HepG2 (cell line): ENCODE data around the gene CDK15. TPM values are rescaled to one million over a fixed set of nuclear protein-coding genes. Genes with fewer than 3 reads are reported as not detected.

ENCODE experiments used
- ATAC-seq: fragments of 200-7000 bp; cut with Tn5 transposase; 3 replicates; pipeline ENCODE4 v1.9.1; 2020; ENCODE audit warnings: mild to moderate bottlenecking, moderate library complexity
- BruUV-seq: library from RNA; stranded (reverse); fragments of 400-500 nt; replicated peaks from 2 replicates; lab custom pipeline; 2021; lab: Mats Ljungman, UMichigan
- CTCF ChIA-PET: fragments of 300-600 bp; formaldehyde crosslinking; extraction: SDS; loops from one replicate; lab custom pipeline; 2021; ENCODE audit warnings: low total read pairs, inconsistent platforms, low intra/inter-chr PET ratio; lab: Yijun Ruan, JAX
- POLR2A ChIA-PET: fragments of 350-600 bp; sonication (Branson Sonifier 250); formaldehyde crosslinking; loops from one replicate; lab custom pipeline; 2020; ENCODE audit warnings: antibody characterized with exemption, inconsistent platforms; lab: Yijun Ruan, JAX
- DNase-seq: peaks from one replicate; pipeline ENCODE4 v3.0.0-alpha.2; 2015; ENCODE audit warnings: low spot score
- FAIRE-seq: peaks from 3 replicates; lab custom pipeline; 2011; peaks lifted over from hg19 to GRCh38; lab: Jason Lieb, UNC
- H2AFZ ChIP-seq: one replicate; pipeline ENCODE4 v1.6.1; 2011; ENCODE audit warnings: low read length, inconsistent platforms
- H3K27ac ChIP-seq: fragments of 300-600 bp; 3 replicates; pipeline ENCODE4 v1.8.0; 2011; ENCODE audit warnings: mixed run types, mild to moderate bottlenecking, mixed read lengths, low read length, inconsistent platforms; ENCODE audit not compliant: insufficient read depth; ENCODE audit errors: extremely low read length
- H3K27me3 ChIP-seq, 2 experiments: fragments of 200-600 bp in 1 of 2; 2 replicates in 1 of 2; 3 replicates in 1 of 2; pipeline versions ENCODE4 v1.6.0 to v1.8.0; 2011; ENCODE audit warnings: low read length in 2 of 2, mild to moderate bottlenecking in 2 of 2, moderate library complexity in 2 of 2, inconsistent platforms in 1 of 2; ENCODE audit not compliant: insufficient read depth in 2 of 2, control insufficient read depth in 1 of 2
- H3K36me3 ChIP-seq, 2 experiments: fragments of 200-600 bp in 1 of 2; replicated peaks in 1 of 2; 2 replicates in 1 of 2; 3 replicates in 1 of 2; pipeline versions ENCODE4 v1.5.1 to v1.8.0; 2011; ENCODE audit warnings: low read length in 2 of 2, inconsistent platforms in 1 of 2; ENCODE audit not compliant: insufficient read depth in 2 of 2, control insufficient read depth in 1 of 2
- H3K4me1 ChIP-seq: 2 replicates; pipeline ENCODE4 v1.5.1; 2012; ENCODE audit warnings: low read length, inconsistent platforms; ENCODE audit not compliant: insufficient read depth
- H3K4me2 ChIP-seq: 2 replicates; pipeline ENCODE4 v1.6.0; 2011; ENCODE audit warnings: low read depth, low read length, inconsistent platforms
- H3K4me3 ChIP-seq, 3 experiments: fragments of 200-600 bp in 1 of 3; sonication (generic), shearing (Covaris generic) in 1 of 3; replicated peaks in 1 of 3; 2 replicates each; pipeline ENCODE4 v1.5.1; 2011 to 2016; ENCODE audit warnings: low read length in 3 of 3, inconsistent platforms in 2 of 3, low read depth in 2 of 3, mild to moderate bottlenecking in 2 of 3, control low read depth in 1 of 3, mixed read lengths in 1 of 3; ENCODE audit not compliant: insufficient read depth in 1 of 3
- H3K79me2 ChIP-seq: one replicate; pipeline ENCODE4 v1.6.1; 2011; ENCODE audit warnings: low read length, inconsistent platforms; ENCODE audit not compliant: insufficient read depth
- H3K9ac ChIP-seq: 2 replicates; pipeline ENCODE4 v1.6.0; 2011; ENCODE audit warnings: mild to moderate bottlenecking, low read depth, low read length, inconsistent platforms; ENCODE audit not compliant: insufficient read depth
- H3K9me3 ChIP-seq: 2 replicates; pipeline ENCODE4 v1.5.1; 2012; ENCODE audit warnings: mild to moderate bottlenecking, low read length
- H4K20me1 ChIP-seq: 2 replicates; pipeline ENCODE4 v1.6.0; 2011; ENCODE audit warnings: inconsistent platforms, mild to moderate bottlenecking, low read length, moderate library complexity; ENCODE audit not compliant: insufficient read depth
- ETV6 ChIP-seq: sonication (generic); formaldehyde crosslinking; conservative IDR thresholded peaks from 2 replicates; pipeline ENCODE4 v1.4.0; 2020; ENCODE audit warnings: missing genetic modification reagents
- HES4 ChIP-seq: sonication (generic); formaldehyde crosslinking; IDR thresholded peaks from 2 replicates; pipeline ENCODE4 v1.9.0; 2021; ENCODE audit warnings: mild to moderate bottlenecking, missing genetic modification reagents, borderline replicate concordance
- KAT2B ChIP-seq: fragments of 150-350 bp; IDR thresholded peaks from 2 replicates; pipeline ENCODE4 v1.6.1; 2014; ENCODE audit warnings: low read depth, low read length, borderline replicate concordance
- KDM3A ChIP-seq: IDR thresholded peaks from 2 replicates; pipeline ENCODE4 v1.6.1; 2018; ENCODE audit warnings: low read depth, missing compliant biosample characterization
- KLF9 ChIP-seq: IDR thresholded peaks from 2 replicates; pipeline ENCODE4 v1.6.1; 2016; ENCODE audit warnings: low read depth
- NR0B2 ChIP-seq: sonication (generic); formaldehyde crosslinking; IDR thresholded peaks from 2 replicates; pipeline ENCODE4 v1.4.0; 2020; ENCODE audit warnings: mild to moderate bottlenecking, missing genetic modification reagents
- PHF5A ChIP-seq: IDR thresholded peaks from one replicate; pipeline ENCODE4 v1.6.1; 2018; ENCODE audit warnings: low read depth, missing genetic modification reagents; ENCODE audit not compliant: unreplicated experiment
- SALL2 ChIP-seq: sonication (generic); formaldehyde crosslinking; IDR thresholded peaks from 2 replicates; pipeline ENCODE4 v1.8.1; 2023; ENCODE audit warnings: mild to moderate bottlenecking, missing genetic modification reagents, inconsistent platforms
- SATB2 ChIP-seq: sonication (generic); formaldehyde crosslinking; IDR thresholded peaks from 2 replicates; pipeline ENCODE4 v1.5.0; 2020; ENCODE audit warnings: missing genetic modification reagents
- ZNF737 ChIP-seq: sonication (generic); formaldehyde crosslinking; IDR thresholded peaks from 2 replicates; pipeline ENCODE4 v1.5.0; 2020; ENCODE audit warnings: missing genetic modification reagents, mild to moderate bottlenecking, borderline replicate concordance
- ZNF761 ChIP-seq: sonication (generic); formaldehyde crosslinking; conservative IDR thresholded peaks from 2 replicates; pipeline ENCODE4 v1.4.0; 2020; ENCODE audit warnings: mild to moderate bottlenecking, missing genetic modification reagents
- ZNF841 ChIP-seq: sonication (generic); formaldehyde crosslinking; IDR thresholded peaks from 2 replicates; pipeline ENCODE4 v1.8.1; 2023; ENCODE audit warnings: missing genetic modification reagents, borderline replicate concordance
- WGBS: methylation state at CpG from one replicate; pipeline ENCODE4 v1.1.6; 2017; ENCODE audit warnings: low lambda C conversion rate; 5-methylcytosine and 5-hydroxymethylcytosine counted together
- in situ Hi-C: cut with HindIII; loops from 2 replicates; pipeline ENCODE4 v1.10.0; 2017; ENCODE audit warnings: low pct_unique_long_range_greater_than_20kb; ENCODE audit not compliant: extremely low pct_ligation_motif_present
- intact Hi-C: fragments of 100-400 bp; cut with micrococcal nuclease; formaldehyde crosslinking; loops from one replicate; pipeline ENCODE4 v1.10.0; 2022; ENCODE audit not compliant: unreplicated experiment
- polyA plus RNA-seq, 8 experiments: library from polyadenylated mRNA; depleted of rRNA in 3 of 8; stranded (reverse) in 7 of 8; unstranded in 1 of 8; fragments of >200 nt; fragmentation: Illumina TruSeq in 4 of 8; extraction: Trizol in 4 of 8; gene quantifications; 2 replicates each; pipeline versions ENCODE4 v1.2.1 to v1.2.3, GENCODE V29; 2011 to 2016; ENCODE audit warnings: low read depth in 4 of 8, missing spikeins in 1 of 8, mixed read lengths in 1 of 8; ENCODE audit not compliant: insufficient read depth in 1 of 8
- total RNA-seq, 5 experiments: library from RNA; depleted of rRNA; stranded (reverse); fragments of >200 nt; fragmentation: Illumina TruSeq; extraction: Trizol; gene quantifications; 2 replicates each; pipeline ENCODE4 v1.2.3, GENCODE V29; 2016; ENCODE audit warnings: low read depth in 1 of 5
- TF ChIP-seq, protein P1 (sequence below): sonication (generic); formaldehyde crosslinking; IDR thresholded peaks from 2 replicates; pipeline ENCODE4 v1.5.1; 2020; ENCODE audit warnings: mild to moderate bottlenecking, missing genetic modification reagents, borderline replicate concordance
- TF ChIP-seq, protein P2 (sequence below): sonication (generic); formaldehyde crosslinking; IDR thresholded peaks from 2 replicates; pipeline ENCODE4 v1.4.0; 2020; ENCODE audit warnings: missing genetic modification reagents, mild to moderate bottlenecking, borderline replicate concordance
- TF ChIP-seq, protein P3 (sequence below): fragments of 450-650 bp; IDR thresholded peaks from 2 replicates; pipeline ENCODE4 v1.6.1; 2016

Gene CDK15
- total and polyA plus RNA-seq, 2 of the 13 experiments (the other 11 are each of a cell fraction or from before 2014, with no cell fraction given): not detected

DNA sequence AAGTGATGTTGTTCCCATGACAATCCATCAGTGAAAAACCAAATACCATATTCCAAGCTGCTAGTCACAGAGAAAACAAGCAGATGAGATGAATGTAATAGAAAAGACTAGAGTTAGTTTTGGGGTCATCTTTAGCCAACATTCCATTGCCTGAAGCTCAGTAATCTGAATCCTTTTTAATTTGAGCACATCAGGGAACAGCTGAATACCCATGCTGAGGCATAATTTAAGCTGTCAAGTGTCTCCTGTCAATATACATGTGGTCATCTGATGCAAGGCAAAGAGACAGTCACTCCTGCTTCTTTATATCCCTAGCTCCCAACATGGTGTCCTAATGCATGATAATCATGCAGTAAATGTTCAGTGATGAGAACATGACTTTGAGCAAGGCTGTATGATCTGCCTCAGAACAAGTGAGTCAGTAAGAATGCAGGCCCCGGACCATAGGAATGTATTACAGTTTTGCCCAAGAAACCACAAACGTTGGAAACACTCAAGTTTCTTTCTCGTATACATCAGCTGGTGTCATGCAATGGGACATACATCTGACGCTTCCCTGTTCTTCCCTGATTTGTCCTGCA, 48.0 kb downstream of the CDK15 start:
- ATAC-seq: no peak
- no TSS peak for BruUV-seq
- Histone ChIP-seq H3K79me2 (no peaks in the 10 kb centered on the region), H3K4me1 (no peaks in the 10 kb centered on the region), H3K9me3 (no peaks in the 10 kb centered on the region), H3K27ac (no peak overlapping the region), H3K9ac (no peak overlapping the region), H3K27me3 (peaks cover 0 to 7% of the 10 kb centered on the region in 2 experiments; a peak in 3 of 5 replicates), H3K36me3 (no peaks in the 10 kb centered on the region), H4K20me1 (no peaks in the 10 kb centered on the region), H3K4me2 (no peak overlapping the region), H3K4me3 (no peak overlapping the region), H2AFZ (no peak overlapping the region)
- no peak for FAIRE-seq
- ChIA-PET CTCF (no interaction called here), POLR2A (no interaction called here)
- under 1% methylated on average over 4 of the region's 4 CpGs for WGBS
- in situ Hi-C loops (no loop called here), intact Hi-C loops (no loop called here)
- TF ChIP-seq SALL2 (no peak), KAT2B (no peak), NR0B2 (CRISPR knock-in tag) (no peak), PHF5A (CRISPR knock-in tag) (no peak), ZNF761 (CRISPR knock-in tag) (no peak), KDM3A (CRISPR knock-in tag) (no peak), SATB2 (CRISPR knock-in tag) (no peak), ZNF737 (CRISPR knock-in tag) (no peak), ETV6 (CRISPR knock-in tag) (no peak), KLF9 (CRISPR knock-in tag) (no peak), HES4 (CRISPR knock-in tag) (no peak), ZNF841 (CRISPR knock-in tag) (no peak)
- TF ChIP-seq, protein P1, sequence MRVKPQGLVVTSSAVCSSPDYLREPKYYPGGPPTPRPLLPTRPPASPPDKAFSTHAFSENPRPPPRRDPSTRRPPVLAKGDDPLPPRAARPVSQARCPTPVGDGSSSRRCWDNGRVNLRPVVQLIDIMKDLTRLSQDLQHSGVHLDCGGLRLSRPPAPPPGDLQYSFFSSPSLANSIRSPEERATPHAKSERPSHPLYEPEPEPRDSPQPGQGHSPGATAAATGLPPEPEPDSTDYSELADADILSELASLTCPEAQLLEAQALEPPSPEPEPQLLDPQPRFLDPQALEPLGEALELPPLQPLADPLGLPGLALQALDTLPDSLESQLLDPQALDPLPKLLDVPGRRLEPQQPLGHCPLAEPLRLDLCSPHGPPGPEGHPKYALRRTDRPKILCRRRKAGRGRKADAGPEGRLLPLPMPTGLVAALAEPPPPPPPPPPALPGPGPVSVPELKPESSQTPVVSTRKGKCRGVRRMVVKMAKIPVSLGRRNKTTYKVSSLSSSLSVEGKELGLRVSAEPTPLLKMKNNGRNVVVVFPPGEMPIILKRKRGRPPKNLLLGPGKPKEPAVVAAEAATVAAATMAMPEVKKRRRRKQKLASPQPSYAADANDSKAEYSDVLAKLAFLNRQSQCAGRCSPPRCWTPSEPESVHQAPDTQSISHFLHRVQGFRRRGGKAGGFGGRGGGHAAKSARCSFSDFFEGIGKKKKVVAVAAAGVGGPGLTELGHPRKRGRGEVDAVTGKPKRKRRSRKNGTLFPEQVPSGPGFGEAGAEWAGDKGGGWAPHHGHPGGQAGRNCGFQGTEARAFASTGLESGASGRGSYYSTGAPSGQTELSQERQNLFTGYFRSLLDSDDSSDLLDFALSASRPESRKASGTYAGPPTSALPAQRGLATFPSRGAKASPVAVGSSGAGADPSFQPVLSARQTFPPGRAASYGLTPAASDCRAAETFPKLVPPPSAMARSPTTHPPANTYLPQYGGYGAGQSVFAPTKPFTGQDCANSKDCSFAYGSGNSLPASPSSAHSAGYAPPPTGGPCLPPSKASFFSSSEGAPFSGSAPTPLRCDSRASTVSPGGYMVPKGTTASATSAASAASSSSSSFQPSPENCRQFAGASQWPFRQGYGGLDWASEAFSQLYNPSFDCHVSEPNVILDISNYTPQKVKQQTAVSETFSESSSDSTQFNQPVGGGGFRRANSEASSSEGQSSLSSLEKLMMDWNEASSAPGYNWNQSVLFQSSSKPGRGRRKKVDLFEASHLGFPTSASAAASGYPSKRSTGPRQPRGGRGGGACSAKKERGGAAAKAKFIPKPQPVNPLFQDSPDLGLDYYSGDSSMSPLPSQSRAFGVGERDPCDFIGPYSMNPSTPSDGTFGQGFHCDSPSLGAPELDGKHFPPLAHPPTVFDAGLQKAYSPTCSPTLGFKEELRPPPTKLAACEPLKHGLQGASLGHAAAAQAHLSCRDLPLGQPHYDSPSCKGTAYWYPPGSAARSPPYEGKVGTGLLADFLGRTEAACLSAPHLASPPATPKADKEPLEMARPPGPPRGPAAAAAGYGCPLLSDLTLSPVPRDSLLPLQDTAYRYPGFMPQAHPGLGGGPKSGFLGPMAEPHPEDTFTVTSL: no peak
- TF ChIP-seq, protein P2, sequence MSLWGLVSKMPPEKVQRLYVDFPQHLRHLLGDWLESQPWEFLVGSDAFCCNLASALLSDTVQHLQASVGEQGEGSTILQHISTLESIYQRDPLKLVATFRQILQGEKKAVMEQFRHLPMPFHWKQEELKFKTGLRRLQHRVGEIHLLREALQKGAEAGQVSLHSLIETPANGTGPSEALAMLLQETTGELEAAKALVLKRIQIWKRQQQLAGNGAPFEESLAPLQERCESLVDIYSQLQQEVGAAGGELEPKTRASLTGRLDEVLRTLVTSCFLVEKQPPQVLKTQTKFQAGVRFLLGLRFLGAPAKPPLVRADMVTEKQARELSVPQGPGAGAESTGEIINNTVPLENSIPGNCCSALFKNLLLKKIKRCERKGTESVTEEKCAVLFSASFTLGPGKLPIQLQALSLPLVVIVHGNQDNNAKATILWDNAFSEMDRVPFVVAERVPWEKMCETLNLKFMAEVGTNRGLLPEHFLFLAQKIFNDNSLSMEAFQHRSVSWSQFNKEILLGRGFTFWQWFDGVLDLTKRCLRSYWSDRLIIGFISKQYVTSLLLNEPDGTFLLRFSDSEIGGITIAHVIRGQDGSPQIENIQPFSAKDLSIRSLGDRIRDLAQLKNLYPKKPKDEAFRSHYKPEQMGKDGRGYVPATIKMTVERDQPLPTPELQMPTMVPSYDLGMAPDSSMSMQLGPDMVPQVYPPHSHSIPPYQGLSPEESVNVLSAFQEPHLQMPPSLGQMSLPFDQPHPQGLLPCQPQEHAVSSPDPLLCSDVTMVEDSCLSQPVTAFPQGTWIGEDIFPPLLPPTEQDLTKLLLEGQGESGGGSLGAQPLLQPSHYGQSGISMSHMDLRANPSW (CRISPR knock-in tag): no peak
- TF ChIP-seq, protein P3, sequence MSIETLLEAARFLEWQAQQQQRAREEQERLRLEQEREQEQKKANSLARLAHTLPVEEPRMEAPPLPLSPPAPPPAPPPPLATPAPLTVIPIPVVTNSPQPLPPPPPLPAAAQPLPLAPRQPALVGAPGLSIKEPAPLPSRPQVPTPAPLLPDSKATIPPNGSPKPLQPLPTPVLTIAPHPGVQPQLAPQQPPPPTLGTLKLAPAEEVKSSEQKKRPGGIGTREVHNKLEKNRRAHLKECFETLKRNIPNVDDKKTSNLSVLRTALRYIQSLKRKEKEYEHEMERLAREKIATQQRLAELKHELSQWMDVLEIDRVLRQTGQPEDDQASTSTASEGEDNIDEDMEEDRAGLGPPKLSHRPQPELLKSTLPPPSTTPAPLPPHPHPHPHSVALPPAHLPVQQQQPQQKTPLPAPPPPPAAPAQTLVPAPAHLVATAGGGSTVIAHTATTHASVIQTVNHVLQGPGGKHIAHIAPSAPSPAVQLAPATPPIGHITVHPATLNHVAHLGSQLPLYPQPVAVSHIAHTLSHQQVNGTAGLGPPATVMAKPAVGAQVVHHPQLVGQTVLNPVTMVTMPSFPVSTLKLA: no peak
- no peak for DNase-seq
